GM18526 (cell line): Measurements from ENCODE around the gene DCXR.

Source experiments
- POLR2A ChIP-seq: IDR thresholded peaks from 3 replicates; pipeline ENCODE4 v1.6.1; 2011; ENCODE audit not compliant: insufficient read length; ENCODE audit errors: extremely low read depth

DCXR gene

DNA sequence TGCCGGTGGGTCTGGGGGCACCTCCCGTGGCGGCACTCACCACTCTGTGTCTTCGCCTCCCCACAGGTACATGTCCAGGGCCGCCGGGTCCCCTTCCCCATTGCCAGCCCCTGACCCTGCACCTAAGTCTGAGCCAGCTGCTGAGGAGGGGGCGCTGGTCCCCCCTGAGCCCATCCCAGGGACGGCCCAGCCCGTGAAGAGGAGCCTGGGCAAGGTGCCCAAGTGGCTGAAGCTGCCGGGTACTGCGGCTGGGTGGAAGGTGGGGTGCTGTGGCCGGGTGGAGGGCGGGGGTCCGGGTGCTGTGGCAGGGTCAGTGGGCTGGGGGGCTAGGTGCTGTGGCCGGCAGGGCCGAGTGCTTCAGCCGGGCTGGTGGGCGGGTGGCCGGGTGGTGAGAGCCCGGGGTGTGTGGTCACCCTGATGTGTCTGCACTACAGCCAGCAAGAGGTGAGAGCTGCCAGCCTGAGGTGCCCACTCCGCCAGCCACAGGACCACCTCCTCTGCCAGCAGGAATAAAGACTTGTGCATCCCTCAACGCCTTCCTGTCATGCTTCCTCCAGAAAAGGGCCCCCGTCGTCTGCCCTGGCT is 20.5 kb downstream of the DCXR start:
- TF ChIP-seq POLR2A, result no peak

DNA sequence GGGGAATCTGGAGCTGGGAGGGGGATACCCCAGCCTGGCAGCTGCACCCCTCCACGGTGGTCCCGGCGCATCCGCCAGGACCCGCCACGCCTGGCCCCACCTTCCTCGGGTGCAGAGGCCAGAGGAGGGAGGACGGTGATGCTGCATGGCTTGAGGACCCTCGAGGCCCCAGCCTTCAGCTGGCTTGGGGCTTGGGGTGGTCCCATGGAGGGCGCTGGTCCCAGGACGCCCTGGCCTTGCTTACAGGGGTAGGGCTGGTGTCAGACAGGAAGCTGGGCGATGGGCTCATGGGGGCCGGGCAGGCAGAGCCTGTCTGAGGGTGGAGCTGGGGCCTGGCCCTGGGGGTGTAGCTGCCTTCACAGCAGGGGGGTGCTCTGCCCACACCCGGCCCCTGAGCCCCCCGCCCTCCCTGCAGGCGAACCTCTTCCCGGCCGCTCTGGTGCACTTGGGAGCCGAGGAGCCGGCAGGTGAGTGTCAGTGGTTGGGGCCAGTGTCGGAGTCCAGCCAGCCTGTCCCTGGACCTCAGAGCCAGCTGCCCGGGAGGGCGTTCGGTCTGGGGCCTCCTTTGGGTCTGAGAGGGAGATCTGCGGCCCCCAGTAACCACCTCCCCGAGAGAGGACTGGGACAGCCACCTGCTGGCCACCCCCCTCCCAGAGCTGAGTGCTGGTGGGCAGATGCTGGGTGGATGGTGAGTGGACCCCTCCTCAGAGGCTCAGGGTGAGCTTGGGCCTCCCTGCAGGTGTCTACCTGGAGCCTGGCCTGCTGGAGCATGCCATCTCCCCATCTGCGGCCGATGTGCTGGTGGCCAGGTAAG is 21.2 kb downstream of the DCXR start:
- no peak for TF ChIP-seq POLR2A

DNA sequence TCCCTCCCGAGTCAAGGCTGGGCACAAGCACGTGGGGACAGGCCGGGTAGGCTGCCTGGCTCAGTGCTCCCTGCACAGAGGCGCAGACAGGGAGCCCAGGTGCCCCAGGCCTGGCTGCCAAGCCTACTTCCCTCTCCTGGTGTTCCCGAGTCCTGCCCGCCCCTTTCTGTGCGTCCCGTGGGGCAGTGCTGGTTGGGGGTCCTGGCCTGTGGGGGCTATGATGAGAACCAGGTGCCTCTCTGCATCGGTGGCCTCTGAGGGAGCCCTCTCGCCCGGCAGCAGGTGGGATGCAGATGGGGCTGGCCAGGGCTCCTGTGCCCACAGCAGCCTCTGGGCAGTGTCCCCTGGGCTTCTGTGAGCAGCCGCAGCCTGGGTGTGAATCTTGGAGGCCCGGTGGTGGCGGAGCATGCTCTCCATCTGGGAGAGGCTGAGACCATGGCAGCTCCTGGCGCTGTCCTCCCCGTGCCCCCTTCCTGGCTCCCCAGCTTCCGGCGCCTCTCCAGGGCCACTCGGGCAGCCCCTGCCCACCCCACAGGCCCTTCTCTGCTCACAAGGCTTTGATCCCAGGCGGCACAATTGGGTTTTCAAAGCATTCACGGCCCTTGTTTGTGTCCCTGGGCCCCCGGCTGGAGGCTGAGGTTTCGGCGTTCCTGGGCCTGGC is 22.1 kb downstream of the DCXR start:
- no peak for TF ChIP-seq POLR2A

GRCh38 chr17:82014971-82015310 is 22.6 kb downstream of the DCXR start:
- TF ChIP-seq POLR2A, result no peak

GRCh38 chr17:82014432-82014831 is 23.1 kb downstream of the DCXR start:
- no peak for TF ChIP-seq POLR2A

- no peak for TF ChIP-seq POLR2A
Observed at GRCh38 chr17:82013772-82014321, 23.6 kb downstream of the DCXR start.

- no peak for TF ChIP-seq POLR2A
Observed at GRCh38 chr17:82013341-82013740, 24.2 kb downstream of the DCXR start.

- no peak for TF ChIP-seq POLR2A
Observed at GRCh38 chr17:82012640-82013295, 24.7 kb downstream of the DCXR start.

DNA sequence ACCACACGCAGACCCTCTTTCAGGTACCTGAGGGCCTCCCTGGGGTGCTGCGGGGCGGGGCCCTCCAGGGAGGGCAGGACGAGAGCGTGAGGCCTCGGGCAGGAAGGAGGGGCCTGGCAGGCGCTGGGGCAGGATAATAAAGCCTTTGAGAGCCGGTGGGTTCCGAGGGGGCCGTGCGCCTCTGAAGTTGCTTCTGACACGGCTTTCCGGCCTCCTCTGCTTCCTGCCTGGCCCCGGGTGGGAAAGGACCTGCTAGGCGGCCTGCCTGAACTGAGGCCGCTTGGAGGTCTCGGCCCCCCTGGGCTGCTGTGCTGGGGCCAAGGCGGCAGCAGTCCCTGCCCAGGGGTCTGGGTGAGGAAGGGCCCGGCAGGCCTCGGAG is 25.2 kb downstream of the DCXR start:
- no peak for TF ChIP-seq POLR2A

DNA sequence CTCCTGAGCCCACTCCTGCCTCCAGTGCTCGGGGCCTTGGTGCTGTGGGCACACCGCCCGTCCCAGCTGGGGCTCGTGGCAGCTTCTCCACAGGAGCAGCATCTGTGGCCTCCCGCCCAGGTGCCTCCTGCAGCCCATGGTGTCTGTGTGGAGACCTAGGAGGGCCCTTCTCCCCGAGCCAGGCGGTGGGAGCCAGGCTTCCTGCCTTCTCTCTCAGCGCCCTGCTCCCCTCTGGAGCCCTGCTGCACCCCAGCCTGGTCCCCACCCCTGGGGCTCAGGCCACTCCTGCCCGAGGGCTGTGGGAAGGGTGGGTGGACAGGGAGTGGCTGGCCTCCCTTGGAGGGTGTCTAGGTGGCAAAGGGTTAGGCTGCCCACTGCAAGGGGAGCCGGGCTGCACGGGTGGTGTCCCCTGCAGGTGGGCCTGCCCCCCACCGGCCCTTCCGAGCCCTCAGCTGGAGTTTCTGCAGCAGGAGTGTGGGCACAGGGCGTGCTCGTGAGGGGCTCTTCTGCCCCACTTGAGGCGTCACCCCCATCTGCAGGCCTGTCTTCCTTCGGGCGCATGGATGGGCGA is 25.8 kb downstream of the DCXR start:
- TF ChIP-seq POLR2A, result no peak

DNA sequence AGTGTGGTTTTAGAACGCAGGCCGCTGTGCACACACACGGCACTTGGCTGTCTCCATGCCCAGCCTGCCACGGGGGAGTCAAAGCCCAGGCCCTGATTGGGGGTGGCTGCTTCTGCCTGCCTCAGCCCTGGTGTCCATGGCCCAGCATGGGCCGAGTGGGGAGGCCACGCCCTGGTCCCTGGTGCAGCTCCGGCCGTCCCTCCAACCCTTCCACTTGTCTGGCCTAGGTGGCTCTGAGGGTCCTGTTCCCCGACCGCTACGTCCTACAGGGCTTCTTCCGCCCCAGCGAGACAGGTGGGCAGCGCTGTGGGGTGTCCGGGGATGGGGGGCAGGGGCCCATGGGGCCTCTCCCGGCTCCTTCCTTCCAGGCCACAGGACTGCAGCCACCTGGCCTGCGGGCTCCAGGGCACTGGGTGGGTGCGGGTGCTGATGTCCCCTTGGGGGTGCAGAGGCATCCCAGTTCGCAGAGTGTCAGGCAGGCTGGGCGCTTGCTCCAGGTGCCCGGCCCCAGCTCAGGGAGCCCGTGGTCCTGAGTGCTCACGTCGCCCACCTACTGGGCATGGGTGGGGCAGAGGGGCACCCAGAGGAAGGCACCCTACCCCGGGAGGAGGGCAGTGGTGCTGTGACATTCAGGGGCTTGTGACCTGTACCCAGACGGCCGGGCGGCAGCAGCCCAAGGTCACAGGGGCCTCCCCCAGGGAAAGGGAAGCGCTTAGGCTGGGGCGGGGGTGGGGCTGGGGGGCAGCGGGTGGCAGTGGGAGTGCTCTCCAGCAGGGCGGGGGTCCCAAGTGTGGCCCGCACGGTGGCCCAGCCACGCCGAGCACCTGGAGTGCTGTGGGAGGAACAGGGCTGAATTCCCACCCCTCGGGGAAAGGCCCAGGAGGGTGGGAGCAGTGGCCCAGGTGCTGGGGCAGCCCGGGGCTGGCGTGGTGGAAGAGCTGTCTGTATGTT is 26.6 kb downstream of the DCXR start:
- TF ChIP-seq POLR2A, result no peak

GRCh38 chr17:82009413-82009812 is 28.1 kb downstream of the DCXR start:
- no peak for TF ChIP-seq POLR2A

GRCh38 chr17:82008941-82009405 is 28.5 kb downstream of the DCXR start:
- TF ChIP-seq POLR2A, result no peak

- no peak for TF ChIP-seq POLR2A
Observed at GRCh38 chr17:82008258-82008940, 29.1 kb downstream of the DCXR start.
